ENCODE data around the gene BNC2. TPM values are rescaled to one million over a fixed set of nuclear protein-coding genes. Genes with fewer than 3 reads are reported as not detected.

Gene BNC2
- total RNA-seq, 1 donor from 2014 or later: 38.0 TPM

GRCh38 chr9:16369427-16369826 is 501.0 kb downstream of the BNC2 start:
- no peak overlapping the region for H3K27ac ChIP-seq (ENCODE audit: low read depth, low read length)
- H3K36me3 Mint-ChIP-seq (ENCODE audit: low read depth, unreplicated experiment): peaks cover 4% of the 10 kb centered on the region

GRCh38 chr9:16368237-16369087 is 502.0 kb downstream of the BNC2 start:
- Mint-ChIP-seq H3K9me3 (ENCODE audit: unreplicated experiment) (no peaks in the 10 kb centered on the region), H3K36me3 (ENCODE audit: low read depth, unreplicated experiment) (peaks cover 4% of the 10 kb centered on the region), H3K4me1 (ENCODE audit: low read depth, unreplicated experiment) (peaks cover 10% of the 10 kb centered on the region), H3K4me3 (ENCODE audit: unreplicated experiment) (no peak overlapping the region), H3K27me3 (ENCODE audit: low read depth, unreplicated experiment) (peaks cover 13% of the 10 kb centered on the region), H3K27ac (ENCODE audit: unreplicated experiment) (no peak overlapping the region)
- Histone ChIP-seq H2AFZ (ENCODE audit: low read depth, low read length) (no peak overlapping the region), H3K4me1 (ENCODE audit: insufficient read depth, low read length) (peaks cover 13% of the 10 kb centered on the region), H3K36me3 (ENCODE audit: insufficient read depth, low read length) (no peaks in the 10 kb centered on the region), H4K20me1 (ENCODE audit: insufficient read depth, low read length) (no peaks in the 10 kb centered on the region), H3K27me3 (ENCODE audit: insufficient read depth, low read length) (no peaks in the 10 kb centered on the region), H3K27ac (ENCODE audit: low read depth, low read length) (no peak overlapping the region), H3K4me2 (ENCODE audit: low read length) (peak overlapping the region; percentile 71), H3K9me3 (ENCODE audit: insufficient read depth, low read depth, low read length) (no peaks in the 10 kb centered on the region), H3K9ac (ENCODE audit: low read length) (no peak overlapping the region), H3K79me2 (ENCODE audit: insufficient read depth, low read length) (no peaks in the 10 kb centered on the region), H3K4me3 (ENCODE audit: insufficient read depth, low read depth, low read length) (no peak overlapping the region)
- TF ChIP-seq EZH2 (IDR thresholded peaks at IDR 0.05; ENCODE audit: insufficient read depth, low read length) (no peak), CTCF (IDR thresholded peaks at IDR 0.05; ENCODE audit: insufficient read depth, low read depth, low read length) (no peak)
- DNase-seq (ENCODE audit: low read depth) (peak; percentile 47), FAIRE-seq (peak; percentile 63)

More at GRCh38 chr9:16369427-16369826, 501.0 kb downstream of the BNC2 start:
- Histone ChIP-seq H3K36me3 (ENCODE audit: insufficient read depth, low read length) (no peaks in the 10 kb centered on the region), H3K4me3 (ENCODE audit: insufficient read depth, low read depth, low read length) (no peak overlapping the region), H3K9me3 (ENCODE audit: insufficient read depth, low read depth, low read length) (no peaks in the 10 kb centered on the region), H3K9ac (ENCODE audit: low read length) (no peak overlapping the region), H2AFZ (ENCODE audit: low read depth, low read length) (no peak overlapping the region), H3K79me2 (ENCODE audit: insufficient read depth, low read length) (no peaks in the 10 kb centered on the region), H3K4me2 (ENCODE audit: low read length) (no peak overlapping the region), H3K4me1 (ENCODE audit: insufficient read depth, low read length) (peaks cover 13% of the 10 kb centered on the region), H3K27me3 (ENCODE audit: insufficient read depth, low read length) (no peaks in the 10 kb centered on the region), H4K20me1 (ENCODE audit: insufficient read depth, low read length) (no peaks in the 10 kb centered on the region)
- H3K4me1 Mint-ChIP-seq (ENCODE audit: low read depth, unreplicated experiment): peaks cover 10% of the 10 kb centered on the region
- TF ChIP-seq CTCF (IDR thresholded peaks at IDR 0.05; ENCODE audit: insufficient read depth, low read depth, low read length): no peak
- TF ChIP-seq EZH2 (IDR thresholded peaks at IDR 0.05; ENCODE audit: insufficient read depth, low read length): no peak
- H3K9me3 Mint-ChIP-seq (ENCODE audit: unreplicated experiment): no peaks in the 10 kb centered on the region
- H3K4me3 Mint-ChIP-seq (ENCODE audit: unreplicated experiment): no peak overlapping the region
- H3K27me3 Mint-ChIP-seq (ENCODE audit: low read depth, unreplicated experiment): peaks cover 13% of the 10 kb centered on the region
- FAIRE-seq (no peak), DNase-seq (ENCODE audit: low read depth) (no peak)
- H3K27ac Mint-ChIP-seq (ENCODE audit: unreplicated experiment): no peak overlapping the region

All from astrocyte (in vitro differentiated cells and primary cell).